Measurements from ENCODE around the gene CETN2.

CETN2 gene

GRCh38 chrX:152830312-152831305 lies at the start of gene CETN2, which contains the start of gene NSDHL:
CETN2 (minus strand) TSS chrX:152830757; CDS start chrX:152830710, 47 bp downstream.
NSDHL (plus strand) TSS chrX:152831063; CDS start chrX:152846325, 15,262 bp downstream.
- in situ Hi-C loops (cut with HindIII; ENCODE audit: low pct_unique_long_range_greater_than_20kb, low sequenced_read_pairs): no loop called here
- no peak for TF ChIP-seq JUND (IDR thresholded peaks at IDR 0.05; ENCODE audit: low read depth)
- peak; percentile 85 to 94 for DNase-seq (ENCODE audit: low read depth in 1 of 2, low spot score in 1 of 2)

GRCh38 chrX:152878976-152879755 lies 48.6 kb upstream of the CETN2 start:
- no peak for TF ChIP-seq JUND (IDR thresholded peaks at IDR 0.05; ENCODE audit: low read depth)

GRCh38 chrX:152876931-152877840 lies 46.6 kb upstream of the CETN2 start:
- DNase-seq (ENCODE audit: low read depth in 1 of 2, low spot score in 1 of 2): no peak

More at GRCh38 chrX:152878976-152879755, 48.6 kb upstream of the CETN2 start:
- in situ Hi-C loops (cut with HindIII; ENCODE audit: low pct_unique_long_range_greater_than_20kb, low sequenced_read_pairs): no loop called here
- no peak for DNase-seq (ENCODE audit: low read depth in 1 of 2, low spot score in 1 of 2)

GRCh38 chrX:152873361-152873760 lies 42.8 kb upstream of the CETN2 start:
- in situ Hi-C loops (cut with HindIII; ENCODE audit: low pct_unique_long_range_greater_than_20kb, low sequenced_read_pairs): no loop called here
- no peak for TF ChIP-seq JUND (IDR thresholded peaks at IDR 0.05; ENCODE audit: low read depth)
- no peak for DNase-seq (ENCODE audit: low read depth in 1 of 2, low spot score in 1 of 2)

More at GRCh38 chrX:152876931-152877840, 46.6 kb upstream of the CETN2 start:
- TF ChIP-seq JUND (IDR thresholded peaks at IDR 0.05; ENCODE audit: low read depth): no peak
- in situ Hi-C loops (cut with HindIII; ENCODE audit: low pct_unique_long_range_greater_than_20kb, low sequenced_read_pairs): no loop called here

GRCh38 chrX:152872522-152872921 lies 42.0 kb upstream of the CETN2 start:
- DNase-seq (ENCODE audit: low read depth in 1 of 2, low spot score in 1 of 2): no peak
- in situ Hi-C loops (cut with HindIII; ENCODE audit: low pct_unique_long_range_greater_than_20kb, low sequenced_read_pairs): no loop called here
- no peak for TF ChIP-seq JUND (IDR thresholded peaks at IDR 0.05; ENCODE audit: low read depth)

GRCh38 chrX:152871260-152871659 lies 40.7 kb upstream of the CETN2 start:
- DNase-seq (ENCODE audit: low read depth in 1 of 2, low spot score in 1 of 2): no peak
- TF ChIP-seq JUND (IDR thresholded peaks at IDR 0.05; ENCODE audit: low read depth): no peak

DNA sequence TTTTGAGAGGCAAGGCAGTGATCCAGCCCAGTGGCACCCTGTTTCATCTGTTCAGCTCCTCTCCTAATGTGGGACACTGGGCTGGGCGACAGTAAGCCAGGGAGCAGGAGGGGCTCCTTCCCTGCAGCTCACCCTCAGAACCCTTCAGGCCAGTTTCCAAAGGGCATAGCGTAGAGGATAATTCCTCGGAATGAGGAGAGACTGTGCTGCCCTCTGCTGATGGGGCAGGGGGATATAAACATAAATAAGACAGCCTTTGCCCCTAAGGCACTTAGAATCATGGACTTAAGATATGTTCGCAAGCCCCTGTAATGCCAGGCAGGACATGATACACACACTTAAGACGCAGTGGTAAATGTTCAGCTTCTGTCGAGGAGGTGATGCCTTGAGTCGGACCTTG lies 39.4 kb upstream of the CETN2 start:
- in situ Hi-C loops (cut with HindIII; ENCODE audit: low pct_unique_long_range_greater_than_20kb, low sequenced_read_pairs): no loop called here
- TF ChIP-seq JUND (IDR thresholded peaks at IDR 0.05; ENCODE audit: low read depth): no peak
- DNase-seq (ENCODE audit: low read depth in 1 of 2, low spot score in 1 of 2): peak in 1 of 2 experiments; percentile 6

More at GRCh38 chrX:152871260-152871659, 40.7 kb upstream of the CETN2 start:
- in situ Hi-C loops (cut with HindIII; ENCODE audit: low pct_unique_long_range_greater_than_20kb, low sequenced_read_pairs): no loop called here

DNA sequence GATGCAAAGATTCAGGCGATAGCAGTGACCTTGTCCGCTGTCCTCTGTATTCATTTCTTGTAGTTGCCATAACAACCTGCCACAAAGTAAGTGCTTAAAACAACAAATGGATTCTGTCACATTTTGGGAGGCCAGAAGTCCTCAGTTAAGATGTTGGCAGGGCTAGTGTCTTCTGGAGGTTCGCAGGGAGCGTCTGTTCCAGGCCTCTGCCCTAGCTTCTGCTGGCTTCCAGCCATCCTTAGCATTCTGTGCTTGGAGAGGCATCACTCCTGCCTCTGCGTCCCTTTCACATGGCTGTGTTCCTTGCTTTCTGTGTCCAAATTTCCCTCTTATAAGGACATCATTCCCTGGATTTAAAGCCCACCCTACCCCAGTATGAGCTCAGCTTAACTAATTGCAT lies 35.8 kb upstream of the CETN2 start:
- in situ Hi-C loops (cut with HindIII; ENCODE audit: low pct_unique_long_range_greater_than_20kb, low sequenced_read_pairs): no loop called here
- no peak for TF ChIP-seq JUND (IDR thresholded peaks at IDR 0.05; ENCODE audit: low read depth)
- no peak for DNase-seq (ENCODE audit: low read depth in 1 of 2, low spot score in 1 of 2)

GRCh38 chrX:152865232-152865920 lies 34.8 kb upstream of the CETN2 start:
- in situ Hi-C loops (cut with HindIII; ENCODE audit: low pct_unique_long_range_greater_than_20kb, low sequenced_read_pairs): no loop called here
- DNase-seq (ENCODE audit: low read depth in 1 of 2, low spot score in 1 of 2): no peak
- no peak for TF ChIP-seq JUND (IDR thresholded peaks at IDR 0.05; ENCODE audit: low read depth)

DNA sequence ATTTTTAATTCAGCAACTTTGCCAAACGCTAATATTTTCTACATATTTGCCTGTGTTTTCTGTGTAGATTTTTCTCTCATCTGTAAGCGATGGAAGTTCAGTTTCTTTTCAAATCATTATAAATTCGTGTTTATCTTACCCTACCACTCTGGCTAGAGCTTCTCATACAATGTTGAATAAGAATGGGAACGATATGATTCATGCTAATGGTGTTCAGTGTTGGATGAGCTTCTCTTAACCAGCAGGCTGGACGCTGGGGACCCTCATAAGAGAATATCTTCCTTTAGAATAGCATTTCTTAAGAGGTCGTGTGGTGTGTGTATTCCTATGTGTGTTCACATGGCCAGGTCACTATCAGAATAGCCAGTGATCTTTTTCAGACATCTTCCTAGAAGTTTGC lies 31.3 kb upstream of the CETN2 start:
- DNase-seq (ENCODE audit: low read depth in 1 of 2, low spot score in 1 of 2): no peak
- in situ Hi-C loops (cut with HindIII; ENCODE audit: low pct_unique_long_range_greater_than_20kb, low sequenced_read_pairs): no loop called here
- no peak for TF ChIP-seq JUND (IDR thresholded peaks at IDR 0.05; ENCODE audit: low read depth)

DNA sequence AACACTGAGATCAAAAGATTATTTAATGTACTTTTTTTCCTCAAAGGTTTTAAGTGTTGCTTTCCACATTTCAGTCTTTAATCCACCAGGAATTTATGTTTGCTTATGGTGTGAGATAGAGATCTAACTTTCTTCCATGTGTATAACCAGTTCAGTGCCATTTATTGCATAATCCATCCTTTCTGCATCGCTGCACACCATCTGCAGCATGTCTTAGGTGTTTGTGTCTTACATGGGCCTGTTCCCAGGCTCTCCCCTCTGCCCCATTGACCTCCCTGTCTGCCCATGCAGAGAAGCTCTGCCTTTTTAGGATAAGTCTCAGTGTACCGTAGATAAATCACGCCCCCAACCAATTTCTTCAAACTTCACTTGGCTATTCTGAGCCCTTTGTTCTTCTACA lies 30.6 kb upstream of the CETN2 start:
- peak; percentile 4 to 57 for DNase-seq (ENCODE audit: low read depth in 1 of 2, low spot score in 1 of 2)
- TF ChIP-seq JUND (IDR thresholded peaks at IDR 0.05; ENCODE audit: low read depth): no peak
- in situ Hi-C loops (cut with HindIII; ENCODE audit: low pct_unique_long_range_greater_than_20kb, low sequenced_read_pairs): no loop called here
